AML-193 (cell line): Measurements from ENCODE around the gene RPA1.
"Not testable (repeated sequence)": the region's sequence is repeated elsewhere in the genome, so short reads cannot be mapped to it uniquely, and the experiment has no call there.

Source experiments
- DNase-seq, 2 experiments: peaks; one replicate each; lab custom pipeline; 2025; lab: John Stamatoyannopoulos, UW

The RPA1 gene

GRCh38 chr17:1829592-1830257 is at the start of gene RPA1, which contains the start of gene SMYD4:
Gene RPA1 (plus strand): TSS chr17:1830005. CDS start chr17:1830094, 89 bp downstream.
Gene SMYD4 (minus strand): TSS chr17:1829902. CDS start chr17:1827994, 1,908 bp downstream.
- peak; percentile 37 to 53 for DNase-seq

- no peak for DNase-seq
These were observed 47.6 kb upstream of the RPA1 start for GRCh38 chr17:1782171-1782567.

- no peak for DNase-seq
These were observed 46.5 kb upstream of the RPA1 start for GRCh38 chr17:1783271-1783670.

GRCh38 chr17:1783834-1784611 is 45.8 kb upstream of the RPA1 start:
- peak in 1 of 2 experiments; percentile 2 for DNase-seq

GRCh38 chr17:1785930-1786329 is 43.9 kb upstream of the RPA1 start:
- DNase-seq = no peak

- DNase-seq = no peak
These were observed 43.1 kb upstream of the RPA1 start for GRCh38 chr17:1786708-1787107.

GRCh38 chr17:1787301-1787902 is 42.4 kb upstream of the RPA1 start:
- no peak for DNase-seq

GRCh38 chr17:1789936-1790335 is 39.9 kb upstream of the RPA1 start:
- no peak for DNase-seq

- no peak for DNase-seq
These were observed 37.0 kb upstream of the RPA1 start for GRCh38 chr17:1792495-1793446.

GRCh38 chr17:1793447-1793806 is 36.4 kb upstream of the RPA1 start:
- no peak for DNase-seq

- no peak for DNase-seq
These were observed 33.0 kb upstream of the RPA1 start for GRCh38 chr17:1796800-1797199.

- no peak for DNase-seq
These were observed 32.5 kb upstream of the RPA1 start for GRCh38 chr17:1797323-1797722.

GRCh38 chr17:1797846-1798245 is 32.0 kb upstream of the RPA1 start:
- not testable (repeated sequence) for DNase-seq

- DNase-seq = no peak
These were observed 29.6 kb upstream of the RPA1 start for GRCh38 chr17:1800240-1800639.

GRCh38 chr17:1800712-1801111 is 29.1 kb upstream of the RPA1 start:
- DNase-seq = no peak

- DNase-seq = no peak
These were observed 27.4 kb upstream of the RPA1 start for GRCh38 chr17:1802429-1802828.

GRCh38 chr17:1803280-1803679 is 26.5 kb upstream of the RPA1 start:
- DNase-seq = no peak

- DNase-seq = no peak
These were observed 21.9 kb upstream of the RPA1 start for GRCh38 chr17:1807890-1808289.

GRCh38 chr17:1808644-1809043 is 21.2 kb upstream of the RPA1 start:
- DNase-seq = no peak

- not testable (repeated sequence) for DNase-seq
These were observed 20.0 kb upstream of the RPA1 start for GRCh38 chr17:1809815-1810214.

- DNase-seq = no peak
These were observed 19.2 kb upstream of the RPA1 start for GRCh38 chr17:1810450-1811103.
